PC-3 (cell line): ENCODE data around the gene PPP1R14C. TPM values are rescaled to one million over a fixed set of nuclear protein-coding genes. Genes with fewer than 3 reads are reported as not detected.
"Not testable (repeated sequence)": the region's sequence is repeated elsewhere in the genome, so short reads cannot be mapped to it uniquely, and the experiment has no call there.

Experiments
- ATAC-seq: fragments of 200-7000 bp; cut with Tn5 transposase; 2 replicates; pipeline ENCODE4 v1.9.1; 2020; ENCODE audit warnings: mild to moderate bottlenecking, moderate library complexity
- BruUV-seq: library from RNA; stranded (reverse); fragments of 400-500 nt; replicated peaks from 2 replicates; lab custom pipeline; 2021; lab: Mats Ljungman, UMichigan
- CTCF ChIA-PET: fragments of 300-600 bp; sonication (Branson Sonifier 250); formaldehyde crosslinking; loops from one replicate; lab custom pipeline; 2022; ENCODE audit warnings: antibody characterized with exemption; lab: Charles Lee
- POLR2A ChIA-PET: fragments of 300-600 bp; sonication (Branson Sonifier 250); formaldehyde crosslinking; loops from one replicate; lab custom pipeline; 2022; ENCODE audit warnings: antibody characterized with exemption; ENCODE audit not compliant: unreplicated experiment; lab: Charles Lee
- DNase-seq: peaks from one replicate; pipeline ENCODE4 v3.0.0-alpha.2; 2015
- H2AFZ ChIP-seq: fragments of 300-600 bp; sonication (generic); 2 replicates; pipeline ENCODE4 v1.6.0; 2016; ENCODE audit warnings: antibody characterized with exemption, low read length
- H3F3A ChIP-seq: fragments of 300-600 bp; sonication (generic); one replicate; pipeline ENCODE4 v1.6.0; 2017; ENCODE audit warnings: antibody characterized with exemption, low read length, control low read depth, mild to moderate bottlenecking; ENCODE audit not compliant: unreplicated experiment
- H3K27ac ChIP-seq: fragments of 300-600 bp; sonication (generic); 2 replicates; pipeline ENCODE4 v1.5.1; 2016; ENCODE audit warnings: mild to moderate bottlenecking, low read length
- H3K27me3 ChIP-seq: fragments of 300-600 bp; sonication (generic); 2 replicates; pipeline ENCODE4 v1.6.1; 2016; ENCODE audit warnings: low read length, mixed read lengths
- H3K36me3 ChIP-seq: fragments of 300-600 bp; sonication (generic); 2 replicates; pipeline ENCODE4 v1.6.1; 2016; ENCODE audit warnings: low read depth, mixed run types, low read length, mixed read lengths
- H3K4me1 ChIP-seq: fragments of 300-600 bp; sonication (generic); 2 replicates; pipeline ENCODE4 v1.5.1; 2016; ENCODE audit warnings: low read length; ENCODE audit not compliant: insufficient read depth
- H3K4me2 ChIP-seq: fragments of 300-600 bp; sonication (generic); 2 replicates; pipeline ENCODE4 v1.6.0; 2016; ENCODE audit warnings: low read length
- H3K4me3 ChIP-seq: fragments of 300-600 bp; sonication (generic); 2 replicates; pipeline ENCODE4 v1.5.1; 2016; ENCODE audit warnings: mild to moderate bottlenecking, low read length, mixed read lengths
- H3K79me2 ChIP-seq: fragments of 300-600 bp; sonication (generic); 2 replicates; pipeline ENCODE4 v1.6.1; 2017; ENCODE audit warnings: low read length, mixed read lengths
- H3K9ac ChIP-seq: fragments of 300-600 bp; sonication (generic); 2 replicates; pipeline ENCODE4 v1.6.0; 2016; ENCODE audit warnings: mild to moderate bottlenecking, low read length
- H3K9me2 ChIP-seq: fragments of 300-600 bp; sonication (generic); replicated peaks from 2 replicates; pipeline ENCODE4 v1.6.1; 2016; ENCODE audit warnings: mixed run types, low read length, mixed read lengths
- H3K9me3 ChIP-seq: fragments of 300-600 bp; sonication (generic); 2 replicates; pipeline ENCODE4 v1.6.1; 2016; ENCODE audit warnings: low read length, mixed read lengths
- H4K20me1 ChIP-seq: fragments of 300-600 bp; sonication (generic); 2 replicates; pipeline ENCODE4 v1.6.1; 2016; ENCODE audit warnings: low read length, mixed read lengths
- EZH2 ChIP-seq: fragments of 300-600 bp; sonication (generic); IDR thresholded peaks from one replicate; pipeline ENCODE4 v1.6.1; 2017; ENCODE audit warnings: antibody characterized with exemption, mild to moderate bottlenecking, low read length; ENCODE audit not compliant: unreplicated experiment
- EZH2phosphoT487 ChIP-seq: fragments of 300-600 bp; sonication (generic); IDR thresholded peaks from 2 replicates; pipeline ENCODE4 v1.6.1; 2018; ENCODE audit warnings: mild to moderate bottlenecking, antibody characterized with exemption, low read length, borderline replicate concordance
- intact Hi-C: fragments of 100-400 bp; cut with micrococcal nuclease; formaldehyde crosslinking; loops from 2 replicates; pipeline ENCODE4 v1.9.0; 2023
- total RNA-seq: library from RNA; depleted of rRNA; stranded (reverse); fragments of >200 nt; gene quantifications from 2 replicates; pipeline ENCODE4 v1.2.3, GENCODE V29; 2014
- TF ChIP-seq, protein P1 (sequence below): fragments of 300-600 bp; sonication (generic); conservative IDR thresholded peaks from 2 replicates; pipeline ENCODE4 v1.5.1; 2017; ENCODE audit warnings: antibody characterized with exemption, low read depth, mild to moderate bottlenecking, low read length

Gene PPP1R14C
- total RNA-seq, 1 experiment from 2014 or later = 1.1 TPM

DNA sequence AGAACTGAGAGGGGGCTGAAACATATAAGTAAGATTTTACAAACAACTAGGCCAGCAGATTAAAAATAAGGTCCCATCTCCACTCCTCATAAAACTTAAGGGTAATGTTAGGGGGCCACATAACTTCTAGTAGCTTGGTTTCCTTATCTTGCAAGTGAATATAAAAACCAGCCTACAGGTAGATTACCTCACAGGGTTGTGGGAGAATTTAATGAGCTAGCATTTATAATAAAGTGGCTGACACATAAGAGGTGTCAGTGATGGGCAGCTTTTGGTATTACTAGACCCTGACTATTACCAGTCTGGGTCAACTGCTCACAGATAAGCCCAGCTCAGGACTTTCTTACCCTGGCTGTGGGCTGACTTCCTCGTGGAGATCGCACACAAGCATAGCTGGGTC lies 9.2 kb upstream of the PPP1R14C start:
- POLR2A ChIA-PET = no interaction called here

DNA sequence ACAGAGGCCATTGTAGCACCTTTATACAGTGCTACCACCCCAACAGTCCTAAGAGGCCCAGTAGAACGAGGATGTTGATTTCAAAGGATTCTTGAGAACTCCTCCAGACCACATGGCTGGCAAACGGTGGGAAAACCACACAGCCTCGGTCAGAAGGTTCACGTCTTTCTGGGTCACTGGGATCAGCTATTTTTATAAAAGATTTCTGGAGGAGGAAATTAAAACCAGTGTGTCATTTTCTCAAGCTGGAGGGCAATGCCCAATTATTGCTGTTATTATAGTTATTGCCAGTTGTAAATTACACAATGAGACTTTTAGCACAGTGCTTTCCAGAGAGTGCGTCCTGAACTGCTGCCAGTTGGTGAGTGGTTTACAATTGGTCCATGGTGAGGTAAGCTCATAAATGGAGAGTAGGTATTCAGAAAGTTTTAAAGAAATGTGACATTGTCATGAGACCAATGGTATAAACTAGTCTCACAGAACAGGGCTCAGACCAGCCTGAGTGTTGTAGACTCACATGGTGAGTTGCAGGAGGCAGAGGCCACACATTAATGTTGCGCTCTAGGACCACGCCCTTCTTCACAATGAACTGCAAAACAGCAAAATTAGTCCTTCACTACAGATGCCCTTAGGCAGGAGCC lies 8.4 kb upstream of the PPP1R14C start:
- H3K79me2 ChIP-seq = no peaks in the 10 kb centered on the region
- peaks cover 1% of the 10 kb centered on the region for H3K4me1 ChIP-seq
- no peak overlapping the region for H3K27ac ChIP-seq
- no peaks in the 10 kb centered on the region for H3F3A ChIP-seq
- H3K4me3 ChIP-seq = no peak overlapping the region
- no peaks in the 10 kb centered on the region for H3K27me3 ChIP-seq
- DNase-seq = no peak
- POLR2A ChIA-PET = no interaction called here
- no peak overlapping the region for H3K4me2 ChIP-seq
- no peaks in the 10 kb centered on the region for H4K20me1 ChIP-seq
- no peak overlapping the region for H2AFZ ChIP-seq
- CTCF ChIA-PET = no interaction called here
- no peaks in the 10 kb centered on the region for H3K9me2 ChIP-seq
- H3K9me3 ChIP-seq = no peaks in the 10 kb centered on the region
- TF ChIP-seq EZH2phosphoT487 (no peak), EZH2 (no peak)
- TF ChIP-seq, protein P1, sequence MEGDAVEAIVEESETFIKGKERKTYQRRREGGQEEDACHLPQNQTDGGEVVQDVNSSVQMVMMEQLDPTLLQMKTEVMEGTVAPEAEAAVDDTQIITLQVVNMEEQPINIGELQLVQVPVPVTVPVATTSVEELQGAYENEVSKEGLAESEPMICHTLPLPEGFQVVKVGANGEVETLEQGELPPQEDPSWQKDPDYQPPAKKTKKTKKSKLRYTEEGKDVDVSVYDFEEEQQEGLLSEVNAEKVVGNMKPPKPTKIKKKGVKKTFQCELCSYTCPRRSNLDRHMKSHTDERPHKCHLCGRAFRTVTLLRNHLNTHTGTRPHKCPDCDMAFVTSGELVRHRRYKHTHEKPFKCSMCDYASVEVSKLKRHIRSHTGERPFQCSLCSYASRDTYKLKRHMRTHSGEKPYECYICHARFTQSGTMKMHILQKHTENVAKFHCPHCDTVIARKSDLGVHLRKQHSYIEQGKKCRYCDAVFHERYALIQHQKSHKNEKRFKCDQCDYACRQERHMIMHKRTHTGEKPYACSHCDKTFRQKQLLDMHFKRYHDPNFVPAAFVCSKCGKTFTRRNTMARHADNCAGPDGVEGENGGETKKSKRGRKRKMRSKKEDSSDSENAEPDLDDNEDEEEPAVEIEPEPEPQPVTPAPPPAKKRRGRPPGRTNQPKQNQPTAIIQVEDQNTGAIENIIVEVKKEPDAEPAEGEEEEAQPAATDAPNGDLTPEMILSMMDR = no peak
- no peak overlapping the region for H3K9ac ChIP-seq
- intact Hi-C loops = no loop called here
- no TSS peak for BruUV-seq
- H3K36me3 ChIP-seq = no peaks in the 10 kb centered on the region
- ATAC-seq = no peak

More for the DNA sequence above, 9.2 kb upstream of the PPP1R14C start:
- no peaks in the 10 kb centered on the region for H3F3A ChIP-seq
- DNase-seq (no peak), ATAC-seq (no peak)
- no peak overlapping the region for H3K4me2 ChIP-seq
- intact Hi-C loops = no loop called here
- H4K20me1 ChIP-seq = no peaks in the 10 kb centered on the region
- H3K9me3 ChIP-seq = no peaks in the 10 kb centered on the region
- no peaks in the 10 kb centered on the region for H3K36me3 ChIP-seq
- no peaks in the 10 kb centered on the region for H3K9me2 ChIP-seq
- no peak overlapping the region for H2AFZ ChIP-seq
- H3K4me3 ChIP-seq = no peak overlapping the region
- no peaks in the 10 kb centered on the region for H3K27me3 ChIP-seq
- BruUV-seq = no TSS peak
- no peaks in the 10 kb centered on the region for H3K79me2 ChIP-seq
- CTCF ChIA-PET = no interaction called here
- no peak overlapping the region for H3K27ac ChIP-seq
- H3K9ac ChIP-seq = no peak overlapping the region
- no peaks in the 10 kb centered on the region for H3K4me1 ChIP-seq
- TF ChIP-seq EZH2 (no peak), EZH2phosphoT487 (no peak)
- TF ChIP-seq, protein P1 = no peak

DNA sequence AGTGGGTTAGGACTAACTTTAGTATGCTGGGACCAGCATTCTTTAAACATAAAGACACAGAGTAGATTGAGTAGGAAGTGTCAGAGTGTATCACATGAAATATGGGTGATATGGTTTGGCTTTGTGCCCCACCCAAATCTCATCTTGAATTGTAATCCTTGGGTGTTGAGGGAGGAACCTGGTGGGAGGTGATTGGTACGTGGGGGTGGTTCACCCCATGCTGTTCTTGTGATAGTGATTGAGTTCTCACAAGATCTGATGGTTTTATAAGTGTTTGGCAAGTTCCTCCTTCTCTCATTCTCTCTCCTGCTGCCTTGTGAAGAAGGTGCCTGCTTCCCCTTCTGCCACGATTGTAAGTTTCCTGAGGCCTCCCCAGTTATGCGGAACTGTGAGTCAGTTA lies 5.1 kb upstream of the PPP1R14C start:
- POLR2A ChIA-PET, H3K79me2 ChIP-seq, H4K20me1 ChIP-seq, H3K9me3 ChIP-seq, CTCF ChIA-PET, BruUV-seq, H3F3A ChIP-seq, H3K27me3 ChIP-seq, DNase-seq, H3K4me2 ChIP-seq, H3K9ac ChIP-seq, intact Hi-C loops, H3K36me3 ChIP-seq, H2AFZ ChIP-seq, H3K9me2 ChIP-seq, ATAC-seq, H3K4me3 ChIP-seq, H3K27ac ChIP-seq: not testable (repeated sequence)
- H3K4me1 ChIP-seq = peaks cover 11% of the 10 kb centered on the region
